GM12878 (cell line): Measurements from ENCODE around the gene SLC45A2. TPM values are rescaled to one million over a fixed set of nuclear protein-coding genes. Genes with fewer than 3 reads are reported as not detected.

Source experiments
- ATAC-seq: fragments of 200-7000 bp; cut with Tn5 transposase; 3 replicates; pipeline ENCODE4 v1.9.1; 2020; ENCODE audit warnings: mild to moderate bottlenecking, moderate library complexity
- BruUV-seq: library from RNA; stranded (reverse); fragments of 400-500 nt; replicated peaks from 2 replicates; lab custom pipeline; 2021; lab: Mats Ljungman, UMichigan
- CTCF ChIA-PET: fragments of 300-600 bp; sonication (Branson Sonifier 250); formaldehyde crosslinking; extraction: SDS; loops from one replicate; lab custom pipeline; 2021; ENCODE audit warnings: inconsistent platforms; lab: Yijun Ruan, JAX
- POLR2A ChIA-PET: fragments of 350-600 bp; formaldehyde crosslinking; extraction: SDS; loops from one replicate; lab custom pipeline; 2021; ENCODE audit warnings: inconsistent platforms; lab: Charles Lee
- RAD21 ChIA-PET: fragments of 300-600 bp; sonication (Branson Sonifier 250); formaldehyde crosslinking; loops from one replicate; lab custom pipeline; 2023; ENCODE audit warnings: antibody characterized with exemption; ENCODE audit not compliant: unreplicated experiment; lab: Charles Lee
- SMC1A ChIA-PET: fragments of 300-600 bp; sonication (Branson Sonifier 250); formaldehyde crosslinking; loops from one replicate; lab custom pipeline; 2023; ENCODE audit not compliant: unreplicated experiment, uncharacterized antibody; lab: Charles Lee
- DNase-seq: peaks from one replicate; pipeline ENCODE4 v3.0.0-alpha.2; 2011; ENCODE audit warnings: low read depth, low spot score
- FAIRE-seq: peaks from 3 replicates; lab custom pipeline; 2011; peaks lifted over from hg19 to GRCh38; lab: Jason Lieb, UNC
- H2AFZ ChIP-seq: 2 replicates; pipeline ENCODE4 v1.6.0; 2011; ENCODE audit warnings: low read depth, low read length, control low read depth; ENCODE audit not compliant: control insufficient read depth
- H3K27ac ChIP-seq: 2 replicates; pipeline ENCODE4 v1.5.1; 2011; ENCODE audit warnings: control low read depth; ENCODE audit not compliant: control insufficient read depth, insufficient read depth
- H3K27me3 ChIP-seq, 2 experiments: replicated peaks in 1 of 2; 2 replicates each; pipeline versions ENCODE4 v1.6.0 to v1.6.1; 2011; ENCODE audit warnings: low read length in 1 of 2; ENCODE audit not compliant: control insufficient read depth in 2 of 2, insufficient read depth in 2 of 2
- H3K36me3 ChIP-seq, 2 experiments: 2 replicates each; pipeline ENCODE4 v1.5.1; 2011; ENCODE audit warnings: low read length in 1 of 2; ENCODE audit not compliant: control insufficient read depth in 2 of 2, insufficient read depth in 2 of 2
- H3K4me1 ChIP-seq: 2 replicates; pipeline ENCODE4 v1.6.1; 2011; ENCODE audit warnings: mild to moderate bottlenecking, low read length, moderate library complexity, mixed read lengths; ENCODE audit not compliant: control insufficient read depth, insufficient read depth
- H3K4me2 ChIP-seq: 2 replicates; pipeline ENCODE4 v1.6.0; 2011; ENCODE audit warnings: control low read depth; ENCODE audit not compliant: control insufficient read depth, insufficient read depth
- H3K4me3 ChIP-seq: fragments of 200-600 bp; sonication (generic); 2 replicates; pipeline ENCODE4 v1.5.1; 2016
- H3K79me2 ChIP-seq: 2 replicates; pipeline ENCODE4 v1.6.0; 2011; ENCODE audit warnings: low read length; ENCODE audit not compliant: control insufficient read depth, insufficient read depth
- H3K9ac ChIP-seq: 2 replicates; pipeline ENCODE4 v1.8.0; 2011; ENCODE audit warnings: low read length, control low read depth, mixed read lengths; ENCODE audit not compliant: control insufficient read depth, insufficient read depth
- H3K9me3 ChIP-seq: replicated peaks from 3 replicates; pipeline ENCODE4 v1.5.1; 2011; ENCODE audit warnings: mild to moderate bottlenecking, low read length; ENCODE audit not compliant: control insufficient read depth, insufficient read depth
- H4K20me1 ChIP-seq: 2 replicates; pipeline ENCODE4 v1.6.0; 2011; ENCODE audit not compliant: control insufficient read depth, insufficient read depth
- CTCF ChIP-seq, 3 experiments: IDR thresholded peaks in 2 of 3; conservative IDR thresholded peaks in 1 of 3; 2 replicates each; pipeline ENCODE4 v1.5.1; 2011; ENCODE audit warnings: low read depth in 3 of 3, low read length in 3 of 3, mild to moderate bottlenecking in 3 of 3, control low read depth in 2 of 3, moderate library complexity in 2 of 3, inconsistent platforms in 1 of 3, mixed read lengths in 1 of 3; ENCODE audit not compliant: control insufficient read depth in 2 of 3, insufficient read depth in 1 of 3; ENCODE audit errors: extremely low read depth in 1 of 3
- FOXM1 ChIP-seq: IDR thresholded peaks from 2 replicates; pipeline ENCODE4 v1.6.1; 2012; ENCODE audit warnings: low read depth, mild to moderate bottlenecking, inconsistent platforms, low read length, moderate library complexity
- IKZF1 ChIP-seq: fragments of 450-650 bp; conservative IDR thresholded peaks from 2 replicates; pipeline ENCODE4 v1.6.1; 2017; ENCODE audit warnings: antibody characterized with exemption, mild to moderate bottlenecking
- NRF1 ChIP-seq: conservative IDR thresholded peaks from 2 replicates; pipeline ENCODE4 v1.6.1; 2011; ENCODE audit warnings: mild to moderate bottlenecking, low read depth, low read length, improper control_type of control experiment
- TCF3 ChIP-seq: IDR thresholded peaks from 2 replicates; pipeline ENCODE4 v1.6.1; 2012; ENCODE audit warnings: low read depth, mild to moderate bottlenecking, low read length, borderline replicate concordance; ENCODE audit not compliant: insufficient read depth
- ZNF217 ChIP-seq: fragments of 450-650 bp; IDR thresholded peaks from 2 replicates; pipeline ENCODE4 v1.6.1; 2017; ENCODE audit warnings: antibody characterized with exemption, mild to moderate bottlenecking
- ZSCAN29 ChIP-seq: fragments of 450-650 bp; IDR thresholded peaks from 2 replicates; pipeline ENCODE4 v1.6.1; 2017; ENCODE audit warnings: mild to moderate bottlenecking, moderate library complexity
- whole genome bisulfite sequencing: methylation state at CpG from one replicate; pipeline ENCODE4 v1.1.6; 2016; ENCODE audit warnings: low lambda C conversion rate; ENCODE audit not compliant: insufficient replicate concordance, insufficient coverage; ENCODE audit errors: missing lambda C conversion rate; 5-methylcytosine and 5-hydroxymethylcytosine counted together
- in situ Hi-C: fragments of 300-500 bp; cut with MboI; formaldehyde crosslinking; loops from 9 replicates; pipeline ENCODE4 v1.14.3; 2018; ENCODE audit warnings: mixed read lengths
- intact Hi-C: fragments of 100-400 bp; cut with micrococcal nuclease; formaldehyde crosslinking; loops from one replicate; pipeline ENCODE4 v1.14.2; 2022; ENCODE audit not compliant: unreplicated experiment
- polyA plus RNA-seq, 11 experiments: library from polyadenylated mRNA; depleted of rRNA in 4 of 11; unstranded in 6 of 11; stranded (reverse) in 5 of 11; fragments of >200 nt; fragmentation: Nextera tagmentation in 4 of 11; fragmentation: Illumina TruSeq in 1 of 11; extraction: Ambion mirVana in 4 of 11; extraction: Trizol in 1 of 11; gene quantifications; 1 replicate in 1 of 11; 2 replicates in 10 of 11; pipeline versions ENCODE4 v1.2.1 to v1.2.3, GENCODE V29; 2011 to 2016; ENCODE audit warnings: inconsistent platforms in 2 of 11, missing spikeins in 2 of 11, low read depth in 1 of 11
- total RNA-seq, 4 experiments: library from RNA; depleted of rRNA in 3 of 4; stranded (reverse); fragments of >200 nt in 3 of 4; fragmentation: Illumina TruSeq in 1 of 4; extraction: Trizol in 1 of 4; gene quantifications; 2 replicates each; pipeline versions ENCODE4 v1.2.1 to v1.2.3, GENCODE V29; 2013 to 2021
- TF ChIP-seq, protein P1 (sequence below): fragments of 450-650 bp; IDR thresholded peaks from 2 replicates; pipeline ENCODE4 v1.6.1; 2014; ENCODE audit warnings: mild to moderate bottlenecking

Gene SLC45A2
- total and polyA plus RNA-seq, 10 of the 15 experiments (the other 5 are each of a cell fraction or from before 2014, with no cell fraction given): 0.06 to 0.07 TPM; not detected in 8

DNA sequence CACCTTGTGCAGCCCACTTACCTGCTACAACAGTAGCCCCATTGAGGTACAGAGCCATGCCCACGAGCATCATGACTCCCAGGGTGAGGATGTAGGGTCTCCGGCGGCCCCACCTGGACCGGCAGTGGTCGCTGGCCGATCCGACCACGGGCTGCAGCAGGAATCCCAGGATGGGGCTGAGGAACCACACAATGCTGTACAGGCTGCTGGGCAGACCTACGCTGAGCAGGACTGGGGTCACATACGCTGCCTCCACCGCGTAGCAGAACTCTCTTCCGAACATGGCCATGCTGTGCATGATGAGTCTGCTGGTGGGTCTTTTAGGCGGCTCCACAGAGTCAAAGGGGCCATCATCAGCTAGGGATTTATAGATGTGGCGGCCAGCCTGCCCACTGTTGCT lies 315 bp downstream of the SLC45A2 start:
- FAIRE-seq: no peak

More for the DNA sequence above, 315 bp downstream of the SLC45A2 start:
- DNase-seq: no peak
- Histone ChIP-seq H3K36me3 (peaks cover 0 to 5% of the 10 kb centered on the region in 2 experiments; a peak in 2 of 4 replicates), H3K4me3 (no peak overlapping the region), H3K27ac (no peak overlapping the region), H3K9ac (no peak overlapping the region), H3K4me1 (no peaks in the 10 kb centered on the region), H3K4me2 (no peak overlapping the region)
- BruUV-seq: no TSS peak
- in situ Hi-C loops: no loop called here
- ChIA-PET CTCF (interaction anchor here (1.9 kb wide), 1 partner anchor 14 kb away, joined by 6 read pairs; no protein-coding TSS in a partner anchor), RAD21 (no interaction called here)
- 90% methylated on average over 15 of the region's 15 CpGs for WGBS
- TF ChIP-seq IKZF1 (no peak), ZNF217 (no peak), TCF3 (no peak), FOXM1 (no peak), NRF1 (no peak), CTCF (IDR thresholded peaks at IDR 0.05 in 2 of 3, conservative IDR thresholded peaks at IDR 0.05 in 1 of 3; ENCODE audit: control insufficient read depth in 2 of 3, extremely low read depth in 1 of 3, insufficient read depth in 1 of 3, low read depth in 3 of 3, low read length in 3 of 3) (no peak), ZSCAN29 (no peak)
- TF ChIP-seq, protein P1, sequence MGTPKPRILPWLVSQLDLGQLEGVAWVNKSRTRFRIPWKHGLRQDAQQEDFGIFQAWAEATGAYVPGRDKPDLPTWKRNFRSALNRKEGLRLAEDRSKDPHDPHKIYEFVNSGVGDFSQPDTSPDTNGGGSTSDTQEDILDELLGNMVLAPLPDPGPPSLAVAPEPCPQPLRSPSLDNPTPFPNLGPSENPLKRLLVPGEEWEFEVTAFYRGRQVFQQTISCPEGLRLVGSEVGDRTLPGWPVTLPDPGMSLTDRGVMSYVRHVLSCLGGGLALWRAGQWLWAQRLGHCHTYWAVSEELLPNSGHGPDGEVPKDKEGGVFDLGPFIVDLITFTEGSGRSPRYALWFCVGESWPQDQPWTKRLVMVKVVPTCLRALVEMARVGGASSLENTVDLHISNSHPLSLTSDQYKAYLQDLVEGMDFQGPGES: no peak
- TF ChIP-seq, all 136 proteins: peak for 0
- H4K20me1 ChIP-seq: no peaks in the 10 kb centered on the region
- H3K9me3 ChIP-seq: no peaks in the 10 kb centered on the region; the same call in 2 of the 3 replicates
- H3K27me3 ChIP-seq: no peaks in the 10 kb centered on the region
- ATAC-seq: no peak
- POLR2A ChIA-PET: no interaction called here
- no peaks in the 10 kb centered on the region for H3K79me2 ChIP-seq
- H2AFZ ChIP-seq: no peak overlapping the region
- SMC1A ChIA-PET: interaction anchor here (0.9 kb wide), 1 partner anchor 308 kb away, joined by 3 read pairs; no protein-coding TSS in a partner anchor
- intact Hi-C loops: no loop called here
